ENCODE results near the gene PFKFB3.

The PFKFB3 gene

DNA sequence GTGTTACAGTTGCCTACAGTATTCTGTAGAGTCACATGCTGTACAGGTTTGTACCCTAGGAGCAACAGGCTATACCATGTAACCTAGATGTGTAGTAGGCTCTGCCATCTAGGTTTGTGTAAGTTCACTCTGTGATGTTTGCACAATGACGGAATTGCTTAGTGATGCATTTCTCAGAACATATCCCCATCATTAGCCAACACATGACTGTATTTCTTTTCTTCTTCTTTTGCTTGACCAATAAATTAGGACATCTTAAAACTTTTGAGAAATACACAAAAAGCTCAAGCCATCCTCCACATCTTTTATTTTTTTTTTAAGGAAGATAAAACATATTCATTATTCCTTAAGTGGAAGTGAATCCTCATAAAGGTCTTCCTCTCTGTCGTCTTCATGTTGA is 5.4 kb upstream of the PFKFB3 start:
- H3F3A ChIP-seq (ENCODE audit: insufficient read depth) = peaks cover 16% of the 10 kb centered on the region
- no peaks in the 10 kb centered on the region; the same call in 1 of the 2 replicates for H4K20me1 ChIP-seq (ENCODE audit: low read depth, low read length)

DNA sequence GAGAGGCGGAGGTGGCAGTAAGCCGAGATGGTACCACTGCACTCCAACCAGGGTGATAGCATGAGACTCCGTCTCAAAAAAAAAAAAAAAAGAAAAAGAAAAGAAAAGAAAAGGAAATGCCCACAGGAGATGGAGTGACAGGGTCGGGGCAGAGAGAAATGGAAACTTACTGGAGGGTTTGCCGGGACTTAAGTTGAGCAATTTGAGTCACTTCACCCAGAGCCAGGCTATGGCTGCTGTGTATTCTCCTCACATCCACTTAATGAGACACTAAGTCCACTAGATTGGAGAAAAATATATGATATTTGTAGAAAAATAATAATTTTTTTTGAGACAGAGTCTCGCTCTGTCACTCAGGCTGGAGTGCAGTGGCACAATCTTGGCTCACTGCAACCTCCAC is 4.6 kb upstream of the PFKFB3 start:
- Histone ChIP-seq H3K4me2 (ENCODE audit: low read depth, low read length, poor library complexity, severe bottlenecking) (no peak overlapping the region), H3F3A (ENCODE audit: insufficient read depth) (peaks cover 16% of the 10 kb centered on the region), H4K20me1 (ENCODE audit: low read depth, low read length) (no peaks in the 10 kb centered on the region; the same call in 1 of the 2 replicates), H3K9me2 (replicated peaks; ENCODE audit: insufficient read depth, low read length) (no peaks in the 10 kb centered on the region), H2AFZ (ENCODE audit: low read depth, low read length, severe bottlenecking) (no peak overlapping the region), H3K9ac (ENCODE audit: low read length) (no peak overlapping the region), H3K9me3 (ENCODE audit: insufficient read depth, low read length) (no peaks in the 10 kb centered on the region), H3K27me3 (ENCODE audit: low read length) (no peaks in the 10 kb centered on the region), H3K4me3 (ENCODE audit: insufficient read depth, low read length, poor library complexity, severe bottlenecking) (no peak overlapping the region), H3K36me3 (ENCODE audit: low read length) (no peaks in the 10 kb centered on the region), H3K27ac (ENCODE audit: low read depth, low read length) (no peak overlapping the region), H3K79me2 (ENCODE audit: insufficient read depth, low read length) (no peaks in the 10 kb centered on the region)
- no peak for TF ChIP-seq EZH2phosphoT487 (conservative IDR thresholded peaks at IDR 0.05; ENCODE audit: low read length)
- TF ChIP-seq, protein P1, sequence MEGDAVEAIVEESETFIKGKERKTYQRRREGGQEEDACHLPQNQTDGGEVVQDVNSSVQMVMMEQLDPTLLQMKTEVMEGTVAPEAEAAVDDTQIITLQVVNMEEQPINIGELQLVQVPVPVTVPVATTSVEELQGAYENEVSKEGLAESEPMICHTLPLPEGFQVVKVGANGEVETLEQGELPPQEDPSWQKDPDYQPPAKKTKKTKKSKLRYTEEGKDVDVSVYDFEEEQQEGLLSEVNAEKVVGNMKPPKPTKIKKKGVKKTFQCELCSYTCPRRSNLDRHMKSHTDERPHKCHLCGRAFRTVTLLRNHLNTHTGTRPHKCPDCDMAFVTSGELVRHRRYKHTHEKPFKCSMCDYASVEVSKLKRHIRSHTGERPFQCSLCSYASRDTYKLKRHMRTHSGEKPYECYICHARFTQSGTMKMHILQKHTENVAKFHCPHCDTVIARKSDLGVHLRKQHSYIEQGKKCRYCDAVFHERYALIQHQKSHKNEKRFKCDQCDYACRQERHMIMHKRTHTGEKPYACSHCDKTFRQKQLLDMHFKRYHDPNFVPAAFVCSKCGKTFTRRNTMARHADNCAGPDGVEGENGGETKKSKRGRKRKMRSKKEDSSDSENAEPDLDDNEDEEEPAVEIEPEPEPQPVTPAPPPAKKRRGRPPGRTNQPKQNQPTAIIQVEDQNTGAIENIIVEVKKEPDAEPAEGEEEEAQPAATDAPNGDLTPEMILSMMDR (IDR thresholded peaks at IDR 0.05; ENCODE audit: insufficient read depth, low read length, poor library complexity, severe bottlenecking) = no peak

More for the DNA sequence above, 5.4 kb upstream of the PFKFB3 start:
- no peaks in the 10 kb centered on the region for H3K79me2 ChIP-seq (ENCODE audit: insufficient read depth, low read length)
- H3K9me2 ChIP-seq (replicated peaks; ENCODE audit: insufficient read depth, low read length) = no peaks in the 10 kb centered on the region
- H3K9me3 ChIP-seq (ENCODE audit: insufficient read depth, low read length) = no peaks in the 10 kb centered on the region
- no peaks in the 10 kb centered on the region for H3K27me3 ChIP-seq (ENCODE audit: low read length)
- no peak overlapping the region for H3K4me3 ChIP-seq (ENCODE audit: insufficient read depth, low read length, poor library complexity, severe bottlenecking)
- H3K9ac ChIP-seq (ENCODE audit: low read length) = no peak overlapping the region
- H3K4me2 ChIP-seq (ENCODE audit: low read depth, low read length, poor library complexity, severe bottlenecking) = no peak overlapping the region
- no peak overlapping the region for H3K27ac ChIP-seq (ENCODE audit: low read depth, low read length)
- no peak overlapping the region for H2AFZ ChIP-seq (ENCODE audit: low read depth, low read length, severe bottlenecking)
- TF ChIP-seq, protein P1 (IDR thresholded peaks at IDR 0.05; ENCODE audit: insufficient read depth, low read length, poor library complexity, severe bottlenecking) = no peak
- H3K36me3 ChIP-seq (ENCODE audit: low read length) = no peaks in the 10 kb centered on the region

DNA sequence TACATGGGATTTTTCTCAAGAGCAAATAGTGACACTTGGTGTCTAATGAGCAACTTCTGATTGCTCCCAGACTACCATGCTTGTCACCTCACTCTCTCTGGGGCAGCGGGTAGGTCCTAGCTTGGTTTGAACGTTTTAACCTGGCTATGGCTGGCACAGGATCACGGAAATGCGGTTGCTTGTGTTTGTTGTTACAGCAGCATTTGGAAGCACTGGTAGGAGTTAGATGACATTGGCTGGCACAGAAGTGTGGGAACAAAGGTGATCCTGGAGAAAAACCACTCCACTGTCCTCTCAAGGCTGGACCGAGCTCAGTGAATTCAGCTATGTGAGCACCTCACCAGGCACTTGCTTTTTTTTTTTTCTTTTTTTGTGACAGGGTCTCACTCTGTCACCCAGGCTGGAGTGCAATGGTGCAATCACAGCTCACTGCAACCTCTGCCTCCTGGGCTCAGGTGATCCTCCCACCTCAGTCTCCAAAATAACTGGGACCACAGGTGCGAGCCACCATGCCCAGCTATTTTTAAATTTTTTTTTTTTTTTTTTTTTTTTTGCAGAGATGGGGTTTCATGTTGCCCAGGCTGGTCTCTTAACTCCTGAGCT is 3.5 kb upstream of the PFKFB3 start:
- peaks cover 8% of the 10 kb centered on the region for H3K79me2 ChIP-seq (ENCODE audit: insufficient read depth, low read length)
- no peaks in the 10 kb centered on the region for H3K27me3 ChIP-seq (ENCODE audit: low read length)
- no peaks in the 10 kb centered on the region; the same call in 1 of the 2 replicates for H4K20me1 ChIP-seq (ENCODE audit: low read depth, low read length)
- peaks cover 16% of the 10 kb centered on the region for H3F3A ChIP-seq (ENCODE audit: insufficient read depth)
- H3K9ac ChIP-seq (ENCODE audit: low read length) = no peak overlapping the region
- H3K4me3 ChIP-seq (ENCODE audit: insufficient read depth, low read length, poor library complexity, severe bottlenecking) = no peak overlapping the region
- H3K9me2 ChIP-seq (replicated peaks; ENCODE audit: insufficient read depth, low read length) = no peaks in the 10 kb centered on the region
- H3K36me3 ChIP-seq (ENCODE audit: low read length) = no peaks in the 10 kb centered on the region
- H3K9me3 ChIP-seq (ENCODE audit: insufficient read depth, low read length) = no peaks in the 10 kb centered on the region
- H2AFZ ChIP-seq (ENCODE audit: low read depth, low read length, severe bottlenecking) = no peak overlapping the region
- H3K27ac ChIP-seq (ENCODE audit: low read depth, low read length) = no peak overlapping the region
- no peak overlapping the region for H3K4me2 ChIP-seq (ENCODE audit: low read depth, low read length, poor library complexity, severe bottlenecking)
- no peak for TF ChIP-seq EZH2phosphoT487 (conservative IDR thresholded peaks at IDR 0.05; ENCODE audit: low read length)
- TF ChIP-seq, protein P1 (IDR thresholded peaks at IDR 0.05; ENCODE audit: insufficient read depth, low read length, poor library complexity, severe bottlenecking) = no peak

Measured in SU-DHL-6 (cell line).